Ureter (tissue), 1 donor: ENCODE results near the gene FAM53B. TPM values are rescaled to one million over a fixed set of nuclear protein-coding genes. Genes with fewer than 3 reads are reported as not detected.

Source experiments
- DNase-seq: peaks from one replicate; pipeline ENCODE4 v3.0.0-alpha.2; 2020; ENCODE audit warnings: low spot score
- total RNA-seq: library from RNA; stranded (reverse); gene quantifications from one replicate; pipeline ENCODE4 v1.2.4, GENCODE V29; 2023
- donor health status: DM: yes; HTN: yes; CAD: no.

The FAM53B gene
- total RNA-seq, 1 donor from 2014 or later: 38.8 TPM

DNA sequence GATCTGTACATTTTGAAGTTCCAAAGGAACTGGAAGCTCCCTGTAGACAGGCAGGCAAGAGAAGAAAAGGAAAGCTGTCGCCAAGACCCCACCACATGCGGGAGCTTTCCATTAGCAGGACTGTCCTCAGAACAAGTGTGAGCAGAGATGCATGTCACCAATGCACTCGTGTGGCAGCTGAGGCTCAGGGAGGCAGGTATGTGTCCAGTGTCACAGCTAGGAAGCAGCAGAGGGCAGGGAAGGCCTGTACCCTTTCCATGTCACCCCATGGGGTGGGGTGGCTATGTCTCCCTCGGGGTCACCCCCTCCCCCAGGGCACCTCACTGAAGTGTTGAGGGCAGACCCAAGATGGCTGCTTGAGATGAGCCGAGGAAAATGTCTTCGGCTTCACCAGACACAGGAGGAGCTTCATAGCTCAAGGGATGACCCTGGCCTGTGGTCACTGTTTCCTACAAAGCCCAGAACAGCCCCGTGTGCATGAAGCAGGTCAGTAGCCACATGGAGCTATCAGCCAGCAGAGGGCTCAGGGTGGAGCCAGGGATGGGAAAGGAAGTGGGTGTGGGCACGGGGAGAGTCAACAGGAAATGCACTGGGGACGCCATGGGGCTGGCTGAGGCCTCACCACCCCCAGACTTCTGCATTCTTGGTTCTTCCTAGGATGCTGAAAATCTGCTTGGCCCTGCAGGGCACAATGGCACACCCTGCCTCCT is 96.6 kb downstream of the FAM53B start:
- DNase-seq: peak; percentile 81

DNA sequence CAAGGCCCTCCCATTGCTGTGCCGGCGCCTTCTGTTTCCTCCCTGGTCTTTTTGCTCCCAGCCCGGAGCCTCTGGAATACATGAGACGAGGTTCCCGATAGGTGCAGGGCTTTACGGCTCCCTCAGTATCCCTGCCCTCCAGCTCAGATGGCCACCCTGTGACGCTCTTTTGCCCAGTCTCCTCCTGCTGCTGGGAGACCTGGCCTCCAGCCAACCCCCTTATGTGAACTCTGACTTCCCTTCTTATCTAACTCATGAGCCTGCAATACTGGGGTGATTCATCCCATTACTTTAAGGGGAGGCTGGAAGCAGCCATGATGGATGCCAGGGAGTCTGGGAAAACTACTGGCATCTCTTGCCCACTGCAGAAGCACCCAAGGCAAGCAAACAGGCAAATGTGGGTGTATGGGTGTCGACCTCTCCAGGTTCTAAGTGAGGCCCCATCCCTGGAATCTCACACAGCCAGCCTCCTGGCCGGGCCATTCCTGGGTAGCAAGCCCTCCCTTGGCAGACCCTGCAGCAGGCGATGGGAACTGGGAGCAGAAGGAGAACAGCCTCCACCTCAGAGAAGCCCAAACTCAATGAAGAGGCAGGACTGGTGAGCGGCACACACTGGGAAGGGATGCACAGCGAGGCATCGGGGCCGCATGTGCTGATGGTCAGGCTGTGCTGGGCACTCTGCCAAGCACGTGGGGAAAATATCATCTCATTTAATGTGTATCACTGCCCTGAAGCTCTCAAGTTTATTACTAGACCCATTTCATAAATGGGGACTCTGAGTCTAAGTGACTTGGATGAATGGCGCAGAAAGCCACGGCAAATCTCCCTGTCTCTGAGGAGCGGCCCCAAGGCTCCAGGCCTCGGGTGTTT is 97.5 kb downstream of the FAM53B start:
- DNase-seq: peak; percentile 79

DNA sequence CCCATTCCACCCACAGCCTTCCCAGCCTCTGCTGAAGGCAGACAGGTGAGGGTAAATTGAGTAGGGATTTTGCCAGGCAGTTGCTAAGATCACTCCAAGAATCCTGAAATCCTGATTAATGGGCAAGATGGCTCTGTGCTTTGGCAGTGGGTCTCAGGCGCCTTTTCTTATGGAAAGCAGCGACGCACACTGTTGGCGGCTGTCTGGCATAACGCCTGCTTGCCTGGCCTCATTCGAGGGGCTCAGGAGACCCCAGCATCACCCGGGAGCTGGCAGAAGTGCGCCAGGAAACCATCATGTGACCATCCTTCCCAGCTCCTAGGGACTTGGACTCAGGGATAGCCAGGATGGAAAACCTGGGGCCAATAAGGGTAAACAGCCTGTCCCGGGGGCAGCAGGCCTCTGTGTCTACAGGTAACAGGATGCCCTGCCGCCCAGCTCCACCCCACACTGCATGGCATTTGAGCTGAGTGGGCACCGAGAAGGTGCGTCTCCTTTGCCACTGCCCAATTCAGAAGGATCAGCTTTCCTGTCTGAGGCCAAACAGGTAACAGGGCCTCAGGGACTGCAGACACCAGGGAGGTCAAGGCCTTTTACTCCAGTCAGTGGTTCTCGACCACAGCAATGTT is 98.6 kb downstream of the FAM53B start:
- DNase-seq: no peak

- DNase-seq: no peak
Observed at GRCh38 chr10:124644771-124645415, 99.3 kb downstream of the FAM53B start.

DNA sequence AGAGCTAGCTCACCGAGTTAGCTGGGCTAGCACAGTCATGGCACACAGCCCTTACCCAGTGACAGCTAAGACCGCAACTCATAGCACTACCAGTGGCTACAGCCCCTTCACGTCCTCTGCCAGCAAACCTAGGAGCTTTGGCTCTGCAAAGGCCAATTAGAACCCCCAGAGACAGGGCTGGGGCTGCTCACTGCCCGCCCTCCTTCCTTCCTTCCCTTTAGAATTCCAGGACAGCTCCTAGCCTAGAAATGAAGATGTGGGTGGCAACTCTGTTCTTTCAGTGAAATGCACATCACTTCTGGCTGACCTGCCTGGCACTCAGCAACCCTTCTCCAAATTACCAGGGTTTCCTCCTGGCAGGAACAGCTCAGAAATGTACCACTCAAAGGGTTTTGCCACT is 99.9 kb downstream of the FAM53B start:
- DNase-seq: no peak

DNA sequence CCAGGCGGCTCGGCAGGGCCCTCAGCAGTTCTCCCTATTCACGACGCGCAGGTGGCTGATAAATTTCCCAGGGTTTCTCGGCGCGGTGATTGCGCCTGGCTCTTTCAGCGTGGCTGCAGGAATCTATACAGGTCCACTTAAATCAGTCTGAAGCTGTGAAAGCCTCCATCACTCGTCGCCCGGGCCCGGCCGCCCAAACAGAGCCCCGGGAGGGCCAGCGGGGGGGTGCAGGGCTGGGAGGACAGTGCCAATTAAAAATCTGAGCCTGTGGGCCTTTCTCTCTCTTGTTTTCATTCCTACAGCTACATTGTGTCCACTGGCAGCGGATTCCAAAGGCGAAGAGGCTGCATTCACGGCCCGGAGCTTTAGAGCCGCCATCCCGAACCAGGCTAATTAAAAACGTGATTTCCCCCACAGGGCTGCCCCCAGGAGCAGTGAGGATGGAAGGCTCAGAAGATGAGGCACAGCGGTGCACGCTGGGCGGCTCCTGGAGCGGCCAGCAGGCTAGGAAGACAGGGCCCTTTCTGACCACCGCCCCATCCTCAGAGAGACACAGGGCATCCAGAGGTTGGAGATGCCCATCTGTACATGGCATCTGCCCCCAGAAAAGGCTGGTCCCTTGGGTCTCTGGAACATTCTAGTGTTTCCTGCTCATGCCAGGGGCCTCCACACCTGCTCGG is 100.7 kb downstream of the FAM53B start:
- no peak for DNase-seq

GRCh38 chr10:124642088-124642710 is 102.0 kb downstream of the FAM53B start:
- DNase-seq: no peak

DNA sequence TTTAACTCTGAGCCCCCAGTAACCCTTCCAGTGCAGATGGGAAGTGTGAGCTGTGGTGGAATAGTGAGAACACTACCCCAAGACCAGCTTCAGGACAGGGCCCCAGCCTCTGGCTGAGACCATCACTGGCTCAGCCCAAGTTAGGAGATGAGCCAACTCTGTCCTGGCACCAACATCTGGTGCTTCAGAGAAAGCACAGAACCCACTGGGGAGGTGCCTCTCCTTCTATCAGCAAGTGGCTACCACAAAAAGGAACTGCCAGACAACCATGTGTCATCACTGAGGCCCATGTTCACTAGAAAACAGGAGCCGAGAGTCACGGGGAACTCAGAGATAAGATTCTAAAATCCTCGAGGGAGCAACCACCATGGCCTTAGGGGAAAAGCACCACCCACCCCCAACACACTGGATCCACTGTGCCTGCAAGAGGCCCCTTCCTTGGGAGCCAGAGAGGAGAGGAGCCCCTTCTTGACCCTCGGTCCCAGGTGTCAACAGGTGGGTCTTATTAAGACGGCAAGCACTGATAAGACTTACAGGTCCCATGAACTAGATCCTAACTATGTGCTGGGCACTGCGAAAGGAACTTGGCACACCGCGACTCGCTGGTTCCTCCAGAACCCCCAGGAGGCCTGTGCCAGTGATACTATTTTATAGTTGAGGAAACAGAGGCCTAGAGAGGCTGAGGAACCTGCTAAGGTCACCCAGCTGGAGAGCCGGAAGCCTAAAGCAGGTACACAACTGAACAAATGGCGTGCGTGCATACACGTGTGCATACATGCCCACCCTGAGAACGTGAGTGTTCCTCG is 102.7 kb downstream of the FAM53B start:
- DNase-seq: no peak

- no peak for DNase-seq
Observed at GRCh38 chr10:124640538-124641231, 103.5 kb downstream of the FAM53B start.

DNA sequence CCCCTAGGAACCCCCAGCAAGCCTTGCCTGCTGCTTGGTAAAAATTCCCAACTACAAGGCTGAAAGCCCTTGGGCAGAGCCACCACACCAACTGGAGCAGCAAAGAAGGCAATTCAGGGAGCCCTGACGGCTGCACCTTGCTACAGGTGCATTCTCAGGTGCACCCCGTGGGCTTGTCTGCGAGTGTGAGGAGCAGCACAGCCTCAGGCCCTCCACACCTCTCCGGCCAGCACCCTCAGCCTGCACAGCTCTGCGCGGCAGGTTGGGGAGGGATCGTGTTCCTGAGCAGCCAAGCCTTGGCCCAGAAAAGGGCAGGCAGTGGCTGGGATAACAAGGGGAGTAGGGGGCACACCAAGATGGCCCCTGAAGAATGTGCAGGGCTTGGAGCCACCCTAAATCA is 104.1 kb downstream of the FAM53B start:
- DNase-seq: no peak

GRCh38 chr10:124639646-124640045 is 104.5 kb downstream of the FAM53B start:
- no peak for DNase-seq

DNA sequence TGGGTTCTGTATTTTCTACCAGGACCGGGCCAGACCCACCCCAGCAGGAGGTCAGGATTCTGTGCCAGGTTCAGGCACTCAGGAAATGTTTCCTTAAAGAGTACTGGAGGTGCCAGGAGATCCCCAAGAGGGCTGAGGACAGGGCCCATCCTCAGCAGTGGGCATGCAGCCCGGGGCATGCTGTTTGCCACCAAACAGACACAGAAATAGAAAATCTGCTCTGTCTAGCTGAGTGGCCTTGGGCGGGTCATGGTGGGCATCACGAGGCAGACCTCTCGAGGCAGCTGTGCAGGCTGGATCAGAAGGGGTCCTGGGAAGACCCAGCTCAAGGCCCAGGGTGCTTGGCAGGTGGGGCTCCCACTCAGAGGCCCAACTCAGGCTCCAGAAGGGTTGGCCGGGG is 105.0 kb downstream of the FAM53B start:
- DNase-seq: no peak

GRCh38 chr10:124637746-124638145 is 106.4 kb downstream of the FAM53B start:
- no peak for DNase-seq

- DNase-seq: no peak
Observed at GRCh38 chr10:124637091-124637700, 107.0 kb downstream of the FAM53B start.

- DNase-seq: no peak
Observed at GRCh38 chr10:124636271-124636995, 107.7 kb downstream of the FAM53B start.

GRCh38 chr10:124632566-124632965 is 111.6 kb downstream of the FAM53B start:
- no peak for DNase-seq

DNA sequence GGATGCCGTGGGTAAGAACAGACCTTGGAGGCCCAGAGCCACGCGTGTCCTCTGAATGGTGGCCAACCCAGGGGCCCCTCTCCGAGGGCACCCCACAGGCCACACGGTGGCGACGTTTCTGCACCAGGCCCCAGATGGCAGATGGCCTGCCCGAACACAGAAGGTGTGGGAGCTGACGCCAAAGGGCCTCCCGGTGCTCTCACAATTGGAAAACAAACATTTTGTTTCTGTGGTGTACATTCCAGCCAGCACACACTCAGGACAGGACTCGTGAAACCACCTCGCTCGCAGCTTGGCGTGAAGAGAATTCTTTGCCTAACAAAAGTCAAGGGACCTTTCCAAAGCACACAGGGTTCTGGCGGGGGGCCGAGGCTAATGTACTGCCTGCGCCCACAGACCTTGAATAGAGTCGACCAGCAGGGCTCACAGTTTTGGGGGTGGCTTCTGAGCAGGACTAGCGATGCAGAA is 112.1 kb downstream of the FAM53B start:
- peak; percentile 66 for DNase-seq

- DNase-seq: no peak
Observed at GRCh38 chr10:124630551-124630950, 113.6 kb downstream of the FAM53B start.
